HepG2 (cell line): ENCODE measurements around the gene CPPED1. TPM values are rescaled to one million over a fixed set of nuclear protein-coding genes. Genes with fewer than 3 reads are reported as not detected.
A peak's percentile ranks its signal among the peaks of the same experiment; 100 is the strongest.

Experiments
- BATF2 ChIP-seq: sonication (generic); formaldehyde crosslinking; IDR thresholded peaks from 2 replicates; pipeline ENCODE4 v1.8.0; 2022; ENCODE audit warnings: mild to moderate bottlenecking, missing genetic modification reagents, moderate library complexity
- EZH2 ChIP-seq: conservative IDR thresholded peaks from 2 replicates; pipeline ENCODE4 v1.6.1; 2012; ENCODE audit warnings: mild to moderate bottlenecking, low read depth, low read length, moderate library complexity
- HMGXB3 ChIP-seq: sonication (generic); formaldehyde crosslinking; IDR thresholded peaks from 2 replicates; pipeline ENCODE4 v1.4.0; 2020; ENCODE audit warnings: missing genetic modification reagents, borderline replicate concordance
- HNF4A ChIP-seq: sonication (generic); formaldehyde crosslinking; IDR thresholded peaks from 2 replicates; pipeline ENCODE4 v1.4.0; 2020; ENCODE audit warnings: missing genetic modification reagents
- IRF1 ChIP-seq: sonication (generic); formaldehyde crosslinking; IDR thresholded peaks from 2 replicates; pipeline ENCODE4 v1.4.0; 2020; ENCODE audit warnings: low read depth, mild to moderate bottlenecking, missing genetic modification reagents
- KDM4B ChIP-seq: sonication (generic); formaldehyde crosslinking; IDR thresholded peaks from 2 replicates; pipeline ENCODE4 v1.4.0; 2020; ENCODE audit warnings: missing genetic modification reagents
- NR2F6 ChIP-seq, 2 experiments: IDR thresholded peaks; 2 replicates each; pipeline ENCODE4 v1.6.1; 2016; ENCODE audit warnings: antibody characterized with exemption in 1 of 2, mild to moderate bottlenecking in 1 of 2
- RFX3 ChIP-seq: IDR thresholded peaks from 2 replicates; pipeline ENCODE4 v1.6.1; 2016; ENCODE audit warnings: missing biosample characterization, missing genetic modification reagents
- SOX5 ChIP-seq: IDR thresholded peaks from 2 replicates; pipeline ENCODE4 v1.6.1; 2016; ENCODE audit warnings: borderline replicate concordance
- TBP ChIP-seq: sonication (generic); formaldehyde crosslinking; IDR thresholded peaks from 2 replicates; pipeline ENCODE4 v1.5.0; 2020; ENCODE audit warnings: missing genetic modification reagents
- TOE1 ChIP-seq: sonication (generic); formaldehyde crosslinking; IDR thresholded peaks from 2 replicates; pipeline ENCODE4 v1.4.0; 2020; ENCODE audit warnings: mild to moderate bottlenecking, missing genetic modification reagents
- ZBTB37 ChIP-seq: sonication (generic); formaldehyde crosslinking; IDR thresholded peaks from 2 replicates; pipeline ENCODE4 v1.4.0; 2020; ENCODE audit warnings: mild to moderate bottlenecking, missing genetic modification reagents
- ZNF280B ChIP-seq: sonication (generic); formaldehyde crosslinking; IDR thresholded peaks from 2 replicates; pipeline ENCODE4 v1.5.0; 2020; ENCODE audit warnings: missing genetic modification reagents, mild to moderate bottlenecking, borderline replicate concordance
- ZNF337 ChIP-seq: sonication (generic); formaldehyde crosslinking; IDR thresholded peaks from 2 replicates; pipeline ENCODE4 v1.5.1; 2020; ENCODE audit warnings: missing genetic modification reagents, low read depth, mild to moderate bottlenecking, borderline replicate concordance
- ZNF430 ChIP-seq: sonication (generic); formaldehyde crosslinking; IDR thresholded peaks from 2 replicates; pipeline ENCODE4 v1.9.0; 2021; ENCODE audit warnings: mild to moderate bottlenecking, missing genetic modification reagents
- ZNF460 ChIP-seq: sonication (generic); formaldehyde crosslinking; IDR thresholded peaks from 2 replicates; pipeline ENCODE4 v1.5.1; 2020; ENCODE audit warnings: missing genetic modification reagents, mild to moderate bottlenecking, borderline replicate concordance
- ZNF674 ChIP-seq: sonication (generic); formaldehyde crosslinking; IDR thresholded peaks from 2 replicates; pipeline ENCODE4 v1.5.0; 2020; ENCODE audit warnings: low read depth, mild to moderate bottlenecking, missing genetic modification reagents
- ZNF784 ChIP-seq: sonication (generic); formaldehyde crosslinking; IDR thresholded peaks from 2 replicates; pipeline ENCODE4 v1.5.1; 2020; ENCODE audit warnings: missing genetic modification reagents, mild to moderate bottlenecking, borderline replicate concordance
- polyA plus RNA-seq, 8 experiments: library from polyadenylated mRNA; depleted of rRNA in 3 of 8; stranded (reverse) in 7 of 8; unstranded in 1 of 8; fragments of >200 nt; fragmentation: Illumina TruSeq in 4 of 8; extraction: Trizol in 4 of 8; gene quantifications; 2 replicates each; pipeline versions ENCODE4 v1.2.1 to v1.2.3, GENCODE V29; 2011 to 2016; ENCODE audit warnings: low read depth in 4 of 8, missing spikeins in 1 of 8, mixed read lengths in 1 of 8; ENCODE audit not compliant: insufficient read depth in 1 of 8
- total RNA-seq, 5 experiments: library from RNA; depleted of rRNA; stranded (reverse); fragments of >200 nt; fragmentation: Illumina TruSeq; extraction: Trizol; gene quantifications; 2 replicates each; pipeline ENCODE4 v1.2.3, GENCODE V29; 2016; ENCODE audit warnings: low read depth in 1 of 5

CPPED1 gene
- total and polyA plus RNA-seq, 2 of the 13 experiments (the other 11 are each of a cell fraction or from before 2014, with no cell fraction given), result 66.6 to 71.3 TPM

- peak; percentile 100 for TF ChIP-seq ZNF280B (CRISPR knock-in tag)
- TF ChIP-seq ZNF430 (CRISPR knock-in tag), result peak; percentile 99
- peak; percentile 87; the same call in 1 of the 2 replicates for TF ChIP-seq ZNF337 (CRISPR knock-in tag)
- TF ChIP-seq TBP (CRISPR knock-in tag), result no peak; the same call in 1 of the 2 replicates
- TF ChIP-seq ZNF784, result peak; percentile 97; the same call in 1 of the 2 replicates
- TF ChIP-seq HNF4A, result peak; percentile 97
- TF ChIP-seq EZH2, result no peak
- TF ChIP-seq SOX5 (CRISPR knock-in tag), result no peak; the same call in 1 of the 2 replicates
- peak; percentile 99 for TF ChIP-seq TOE1 (CRISPR knock-in tag)
- TF ChIP-seq RFX3 (CRISPR knock-in tag), result peak; percentile 43
- peak; percentile 85; the same call in 1 of the 2 replicates for TF ChIP-seq IRF1 (CRISPR knock-in tag)
- peak; percentile 85; the same call in 1 of the 2 replicates for TF ChIP-seq ZNF460 (CRISPR knock-in tag)
- peak; percentile 99 for TF ChIP-seq KDM4B (CRISPR knock-in tag)
- peak; percentile 73 for TF ChIP-seq ZBTB37 (CRISPR knock-in tag)
- no peak for TF ChIP-seq BATF2 (CRISPR knock-in tag)
- peak; percentile 96 for TF ChIP-seq HMGXB3 (CRISPR knock-in tag)
- TF ChIP-seq ZNF674, result no peak; the same call in 1 of the 2 replicates
- peak; percentile 73 for TF ChIP-seq NR2F6 (IDR thresholded peaks at IDR 0.05)
- peak; percentile 77 for TF ChIP-seq NR2F6 (CRISPR knock-in tag; IDR thresholded peaks at IDR 0.05)
Observed at GRCh38 chr16:12803203-12804093, at the start of gene CPPED1 (continued).
